Activated CD8-positive, alpha-beta T cell treated with anti-CD3 and anti-CD28 coated beads for 36 hours (primary cell): ENCODE measurements around the gene SORCS3. TPM values are rescaled to one million over a fixed set of nuclear protein-coding genes. Genes with fewer than 3 reads are reported as not detected.

Source experiments
- ATAC-seq: fragments of 200-7000 bp; cut with Tn5 transposase; one replicate; pipeline ENCODE4 v1.10.0; 2021; ENCODE audit warnings: mild to moderate bottlenecking, moderate library complexity
- CTCF ChIA-PET: fragments of 350-600 bp; sonication (Branson Sonifier 250); formaldehyde crosslinking; loops from one replicate; lab custom pipeline; 2021; ENCODE audit warnings: antibody characterized with exemption; lab: Charles Lee
- POLR2A ChIA-PET: fragments of 350-600 bp; sonication (Branson Sonifier 250); formaldehyde crosslinking; loops from one replicate; lab custom pipeline; 2021; ENCODE audit warnings: antibody characterized with exemption; lab: Charles Lee
- DNase-seq: peaks from one replicate; pipeline ENCODE4 v3.0.0-alpha.2; 2020
- H3K27ac Mint-ChIP-seq: one replicate; pipeline ENCODE4 v1.8.0; 2021; ENCODE audit warnings: mild to moderate bottlenecking, mixed read lengths
- H3K27me3 Mint-ChIP-seq: one replicate; pipeline ENCODE4 v1.8.0; 2021; ENCODE audit warnings: mixed read lengths
- H3K36me3 Mint-ChIP-seq: one replicate; pipeline ENCODE4 v1.8.0; 2021; ENCODE audit warnings: low read depth, mixed read lengths
- H3K4me1 Mint-ChIP-seq: one replicate; pipeline ENCODE4 v1.8.0; 2021; ENCODE audit warnings: low read depth, mixed read lengths
- H3K4me3 Mint-ChIP-seq: one replicate; pipeline ENCODE4 v1.8.0; 2021; ENCODE audit warnings: mild to moderate bottlenecking, moderate library complexity, mixed read lengths
- H3K9me3 Mint-ChIP-seq: one replicate; pipeline ENCODE4 v1.8.0; 2021; ENCODE audit warnings: mixed read lengths
- CTCF ChIP-seq: fragments of 200-600 bp; IDR thresholded peaks from one replicate; pipeline ENCODE4 v1.8.0; 2022; ENCODE audit warnings: antibody characterized with exemption, mild to moderate bottlenecking
- intact Hi-C: fragments of 100-400 bp; cut with micrococcal nuclease; formaldehyde crosslinking; loops from one replicate; pipeline ENCODE4 v1.10.0; 2022
- total RNA-seq, 2 experiments: library from RNA; stranded (reverse); gene quantifications; one replicate each; pipeline ENCODE4 v1.2.3, GENCODE V29; 2021

The SORCS3 gene
- total RNA-seq, 2 experiments from 2014 or later = not detected

- TF ChIP-seq CTCF = no peak
- ChIA-PET CTCF (no interaction called here), POLR2A (no interaction called here)
- H3K9me3 Mint-ChIP-seq = no peaks in the 10 kb centered on the region
- H3K4me1 Mint-ChIP-seq = no peaks in the 10 kb centered on the region
- H3K27ac Mint-ChIP-seq = no peak overlapping the region
- no peaks in the 10 kb centered on the region for H3K36me3 Mint-ChIP-seq
- intact Hi-C loops = no loop called here
- no peak overlapping the region for H3K4me3 Mint-ChIP-seq
- no peak for ATAC-seq
- H3K27me3 Mint-ChIP-seq = no peaks in the 10 kb centered on the region
- no peak for DNase-seq
These were observed 400.9 kb downstream of the SORCS3 start for GRCh38 chr10:105041956-105042355.

- DNase-seq (no peak), ATAC-seq (no peak)
- ChIA-PET CTCF (no interaction called here), POLR2A (no interaction called here)
- Mint-ChIP-seq H3K27me3 (no peaks in the 10 kb centered on the region), H3K4me1 (no peaks in the 10 kb centered on the region), H3K9me3 (peaks cover 3% of the 10 kb centered on the region), H3K27ac (no peak overlapping the region), H3K4me3 (no peak overlapping the region), H3K36me3 (no peaks in the 10 kb centered on the region)
- intact Hi-C loops = no loop called here
- no peak for TF ChIP-seq CTCF
These were observed 401.9 kb downstream of the SORCS3 start for GRCh38 chr10:105042906-105043552.

GRCh38 chr10:105044902-105045301 is 403.8 kb downstream of the SORCS3 start:
- no peak for TF ChIP-seq CTCF
- Mint-ChIP-seq H3K9me3 (peaks cover 3% of the 10 kb centered on the region), H3K36me3 (no peaks in the 10 kb centered on the region), H3K27me3 (no peaks in the 10 kb centered on the region), H3K4me3 (no peak overlapping the region), H3K27ac (no peak overlapping the region), H3K4me1 (no peaks in the 10 kb centered on the region)
- CTCF ChIA-PET = no interaction called here
- DNase-seq (no peak), ATAC-seq (no peak)
- intact Hi-C loops = no loop called here
- POLR2A ChIA-PET = interaction anchor here (1.2 kb wide), 1 partner anchor 36 kb away, joined by 4 read pairs; no protein-coding TSS in a partner anchor

GRCh38 chr10:105056413-105056812 is 415.3 kb downstream of the SORCS3 start:
- intact Hi-C loops = no loop called here
- DNase-seq = no peak
- H3K27me3 Mint-ChIP-seq = peaks cover 2% of the 10 kb centered on the region

GRCh38 chr10:105062951-105063350 is 421.9 kb downstream of the SORCS3 start:
- CTCF ChIA-PET = no interaction called here
- no peak for ATAC-seq

More at GRCh38 chr10:105056413-105056812, 415.3 kb downstream of the SORCS3 start:
- no peak for ATAC-seq
- TF ChIP-seq CTCF = no peak
- H3K27ac Mint-ChIP-seq = no peak overlapping the region
- CTCF ChIA-PET = no interaction called here
- H3K9me3 Mint-ChIP-seq = peaks cover 3% of the 10 kb centered on the region
- no peaks in the 10 kb centered on the region for H3K4me1 Mint-ChIP-seq
- POLR2A ChIA-PET = no interaction called here
- H3K4me3 Mint-ChIP-seq = no peak overlapping the region
- H3K36me3 Mint-ChIP-seq = no peaks in the 10 kb centered on the region

More at GRCh38 chr10:105062951-105063350, 421.9 kb downstream of the SORCS3 start:
- Mint-ChIP-seq H3K4me3 (no peak overlapping the region), H3K27ac (no peak overlapping the region), H3K27me3 (peaks cover 2% of the 10 kb centered on the region), H3K9me3 (no peaks in the 10 kb centered on the region), H3K36me3 (no peaks in the 10 kb centered on the region), H3K4me1 (no peaks in the 10 kb centered on the region)
- POLR2A ChIA-PET = no interaction called here
- intact Hi-C loops = no loop called here
- TF ChIP-seq CTCF = no peak
- DNase-seq = no peak
